Prostate gland (tissue), 2 donors: ENCODE data around the gene CLN6.

Experiments
- POLR2AphosphoS5 ChIP-seq: sonication (generic); formaldehyde crosslinking; IDR thresholded peaks from one replicate; pipeline ENCODE4 v1.6.1; 2017; ENCODE audit warnings: antibody characterized with exemption
- TF ChIP-seq, protein P1 (sequence below), 4 experiments: fragments of 200-600 bp in 2 of 4; fragments of 450-650 bp in 2 of 4; sonication (generic) in 2 of 4; IDR thresholded peaks; 1 replicate in 3 of 4; 2 replicates in 1 of 4; pipeline ENCODE4 v1.5.1; 2016 to 2019; ENCODE audit warnings: antibody characterized with exemption in 4 of 4, mild to moderate bottlenecking in 2 of 4, moderate library complexity in 2 of 4

DNA sequence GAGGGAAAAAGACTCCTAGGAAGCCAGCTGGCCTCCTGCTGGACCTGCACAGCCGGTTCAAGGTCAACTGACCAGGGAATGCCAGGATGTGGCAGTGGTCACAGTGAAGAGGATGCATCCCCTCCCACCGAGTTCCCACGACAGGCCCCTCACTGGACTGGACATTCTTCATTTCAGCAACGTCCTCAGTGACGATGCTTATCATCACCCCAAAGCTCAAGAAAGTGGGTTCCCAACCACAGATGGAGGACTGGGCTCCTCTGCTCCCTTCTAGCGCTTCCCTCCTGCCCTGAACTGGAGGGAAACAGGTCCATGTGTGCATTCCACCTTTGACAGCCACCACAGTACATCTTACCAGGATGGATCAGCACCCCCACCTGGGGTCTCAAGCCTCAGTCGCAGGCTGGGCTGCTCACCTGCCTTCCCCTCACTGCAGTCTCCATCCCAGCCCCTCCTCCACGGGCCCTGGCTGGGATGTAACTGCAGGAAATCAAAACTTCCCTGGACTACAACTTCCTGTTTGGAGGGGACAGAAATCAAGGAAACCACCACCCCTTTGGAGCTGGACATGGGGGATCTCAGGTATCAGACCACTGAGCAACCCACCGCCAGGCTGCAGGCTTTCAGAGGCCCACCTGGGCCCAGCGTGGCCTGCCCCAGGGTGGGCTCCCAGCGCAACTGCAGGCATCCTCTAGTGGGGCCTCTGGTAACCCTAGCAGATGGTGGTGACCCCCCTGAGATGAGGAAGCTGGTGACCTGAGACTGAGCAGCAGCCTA lies 31.7 kb downstream of the CLN6 start:
- no peak for TF ChIP-seq POLR2AphosphoS5
- TF ChIP-seq, protein P1, sequence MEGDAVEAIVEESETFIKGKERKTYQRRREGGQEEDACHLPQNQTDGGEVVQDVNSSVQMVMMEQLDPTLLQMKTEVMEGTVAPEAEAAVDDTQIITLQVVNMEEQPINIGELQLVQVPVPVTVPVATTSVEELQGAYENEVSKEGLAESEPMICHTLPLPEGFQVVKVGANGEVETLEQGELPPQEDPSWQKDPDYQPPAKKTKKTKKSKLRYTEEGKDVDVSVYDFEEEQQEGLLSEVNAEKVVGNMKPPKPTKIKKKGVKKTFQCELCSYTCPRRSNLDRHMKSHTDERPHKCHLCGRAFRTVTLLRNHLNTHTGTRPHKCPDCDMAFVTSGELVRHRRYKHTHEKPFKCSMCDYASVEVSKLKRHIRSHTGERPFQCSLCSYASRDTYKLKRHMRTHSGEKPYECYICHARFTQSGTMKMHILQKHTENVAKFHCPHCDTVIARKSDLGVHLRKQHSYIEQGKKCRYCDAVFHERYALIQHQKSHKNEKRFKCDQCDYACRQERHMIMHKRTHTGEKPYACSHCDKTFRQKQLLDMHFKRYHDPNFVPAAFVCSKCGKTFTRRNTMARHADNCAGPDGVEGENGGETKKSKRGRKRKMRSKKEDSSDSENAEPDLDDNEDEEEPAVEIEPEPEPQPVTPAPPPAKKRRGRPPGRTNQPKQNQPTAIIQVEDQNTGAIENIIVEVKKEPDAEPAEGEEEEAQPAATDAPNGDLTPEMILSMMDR (IDR thresholded peaks at IDR 0.05): no peak
